Neutrophil (primary cell): ENCODE data around the gene TMEM204.
A peak's percentile ranks its signal among the peaks of the same experiment; 100 is the strongest.

Experiments used
- H3K27ac ChIP-seq: fragments of 200-600 bp; sonication (generic); 2 replicates; pipeline ENCODE4 v1.5.1; 2016; ENCODE audit warnings: mild to moderate bottlenecking, moderate library complexity
- H3K27me3 ChIP-seq: fragments of 200-600 bp; sonication (generic); 2 replicates; pipeline ENCODE4 v1.6.0; 2016; ENCODE audit warnings: mild to moderate bottlenecking
- H3K36me3 ChIP-seq: fragments of 200-600 bp; sonication (generic); 2 replicates; pipeline ENCODE4 v1.5.1; 2017
- H3K4me1 ChIP-seq, 2 experiments: fragments of 200-600 bp in 1 of 2; sonication (generic) in 1 of 2; 1 replicate in 1 of 2; 2 replicates in 1 of 2; pipeline versions ENCODE4 v1.5.1 to v1.6.1; 2013 to 2016; ENCODE audit warnings: low read depth in 1 of 2, low read length in 1 of 2, mild to moderate bottlenecking in 1 of 2, moderate library complexity in 1 of 2; ENCODE audit not compliant: control insufficient read depth in 1 of 2, insufficient read depth in 1 of 2
- H3K4me3 ChIP-seq, 2 experiments: fragments of 200-600 bp in 1 of 2; sonication (generic) in 1 of 2; 1 replicate in 1 of 2; 2 replicates in 1 of 2; pipeline ENCODE4 v1.5.1; 2013 to 2016; ENCODE audit warnings: low read depth in 1 of 2, low read length in 1 of 2, mild to moderate bottlenecking in 1 of 2, moderate library complexity in 1 of 2
- H3K9me3 ChIP-seq: fragments of 200-600 bp; sonication (generic); 2 replicates; pipeline ENCODE4 v1.5.1; 2016
- CTCF ChIP-seq: fragments of 200-600 bp; sonication (generic); IDR thresholded peaks from 2 replicates; pipeline ENCODE4 v1.5.1; 2016; ENCODE audit warnings: antibody characterized with exemption

The TMEM204 gene

GRCh38 chr16:1488619-1489018 is 44.8 kb upstream of the TMEM204 start, which contains the start of gene PTX4:
PTX4 (minus strand) TSS chr16:1488944; CDS start chr16:1488909, 35 bp downstream.
- H3K9me3 ChIP-seq: no peaks in the 10 kb centered on the region
- H3K27me3 ChIP-seq: no peaks in the 10 kb centered on the region
- H3K27ac ChIP-seq: peak within 1 kb of the TSS; percentile 82
- TF ChIP-seq CTCF: no peak
- no peaks in the 10 kb centered on the region for H3K36me3 ChIP-seq
- H3K4me3 ChIP-seq: peak within 1 kb of the TSS; percentile 30 to 32
- peaks cover 31% of the 10 kb centered on the region in 2 experiments for H3K4me1 ChIP-seq

GRCh38 chr16:1489077-1489476 is 44.4 kb upstream of the TMEM204 start:
- Histone ChIP-seq H3K4me3 (peak overlapping the region; percentile 30 to 32), H3K27ac (peak overlapping the region; percentile 82), H3K9me3 (no peaks in the 10 kb centered on the region), H3K4me1 (peaks cover 31% of the 10 kb centered on the region in 2 experiments), H3K27me3 (no peaks in the 10 kb centered on the region), H3K36me3 (no peaks in the 10 kb centered on the region)
- TF ChIP-seq CTCF: no peak

GRCh38 chr16:1491327-1491726 is 42.1 kb upstream of the TMEM204 start:
- Histone ChIP-seq H3K27me3 (no peaks in the 10 kb centered on the region), H3K36me3 (peaks cover 8% of the 10 kb centered on the region), H3K4me3 (no peak overlapping the region), H3K4me1 (peaks cover 30 to 31% of the 10 kb centered on the region in 2 experiments), H3K9me3 (no peaks in the 10 kb centered on the region), H3K27ac (no peak overlapping the region)
- no peak for TF ChIP-seq CTCF

GRCh38 chr16:1492082-1492922 is 41.2 kb upstream of the TMEM204 start:
- H3K4me1 ChIP-seq: peaks cover 30 to 31% of the 10 kb centered on the region in 2 experiments
- H3K36me3 ChIP-seq: peaks cover 18% of the 10 kb centered on the region
- H3K4me3 ChIP-seq: peak overlapping the region; percentile 73 to 90
- H3K27me3 ChIP-seq: no peaks in the 10 kb centered on the region
- peak overlapping the region; percentile 87 for H3K27ac ChIP-seq
- no peak for TF ChIP-seq CTCF
- H3K9me3 ChIP-seq: no peaks in the 10 kb centered on the region

- Histone ChIP-seq H3K36me3 (peaks cover 22% of the 10 kb centered on the region), H3K4me1 (peaks cover 26% of the 10 kb centered on the region in 2 experiments), H3K27me3 (no peaks in the 10 kb centered on the region), H3K27ac (peak within 1 kb of the TSS; percentile 87), H3K4me3 (peak within 1 kb of the TSS; percentile 73 to 90), H3K9me3 (no peaks in the 10 kb centered on the region)
- peak; percentile 51 for TF ChIP-seq CTCF
These were observed 40.3 kb upstream of the TMEM204 start, which contains the start of gene TELO2 for GRCh38 chr16:1492923-1493745. TELO2 (plus strand) TSS chr16:1493360; CDS start chr16:1494282, 922 bp downstream.
